ENCODE data around the gene CCDC57.

GRCh38 chr17:82145550-82146155, 67.0 kb downstream of the CCDC57 start:
- no peak for TF ChIP-seq CTCF (IDR thresholded peaks at IDR 0.05)
- TF ChIP-seq POLR2A (IDR thresholded peaks at IDR 0.05) = no peak

Data from stomach (tissue), 4 donors.